PC-9 (cell line): Measurements from ENCODE around the gene TUBG1. TPM values are rescaled to one million over a fixed set of nuclear protein-coding genes. Genes with fewer than 3 reads are reported as not detected.

Experiments used
- BruUV-seq: library from RNA; stranded (reverse); fragments of 400-500 nt; replicated peaks from 2 replicates; lab custom pipeline; 2021; lab: Mats Ljungman, UMichigan
- CTCF ChIA-PET: fragments of 300-600 bp; sonication (Branson Sonifier 250); formaldehyde crosslinking; loops from one replicate; lab custom pipeline; 2022; ENCODE audit warnings: antibody characterized with exemption; lab: Charles Lee
- POLR2A ChIA-PET: fragments of 300-600 bp; sonication (Branson Sonifier 250); formaldehyde crosslinking; loops from one replicate; lab custom pipeline; 2022; ENCODE audit warnings: antibody characterized with exemption; ENCODE audit not compliant: unreplicated experiment; lab: Charles Lee
- DNase-seq, 2 experiments: peaks; one replicate each; pipeline versions ENCODE4 v3.0.0 to v3.0.0-alpha.2; 2015 to 2022; ENCODE audit warnings: mixed read lengths in 1 of 2
- H2AFZ ChIP-seq: fragments of 200-600 bp; sonication (generic); 2 replicates; pipeline ENCODE4 v1.8.1; 2017; ENCODE audit warnings: antibody characterized with exemption
- H3F3A ChIP-seq: fragments of 200-600 bp; sonication (generic); 2 replicates; pipeline ENCODE4 v1.8.1; 2017; ENCODE audit warnings: antibody characterized with exemption, mild to moderate bottlenecking, low read depth; ENCODE audit not compliant: insufficient read depth
- H3K27ac ChIP-seq: fragments of 200-600 bp; sonication (generic); 2 replicates; pipeline ENCODE4 v1.6.1; 2016; ENCODE audit warnings: mixed run types
- H3K27me3 ChIP-seq: fragments of 200-600 bp; sonication (generic); 2 replicates; pipeline ENCODE4 v1.6.1; 2016; ENCODE audit warnings: low read depth, mixed run types; ENCODE audit not compliant: insufficient read depth
- H3K36me3 ChIP-seq: fragments of 200-600 bp; sonication (generic); 2 replicates; pipeline ENCODE4 v1.6.1; 2016; ENCODE audit warnings: low read depth, mixed run types
- H3K4me1 ChIP-seq: fragments of 200-600 bp; sonication (generic); replicated peaks from 2 replicates; pipeline ENCODE4 v1.6.1; 2016; ENCODE audit warnings: mixed run types; ENCODE audit not compliant: insufficient read depth
- H3K4me2 ChIP-seq: fragments of 200-600 bp; sonication (generic); 2 replicates; pipeline ENCODE4 v1.6.1; 2017; ENCODE audit warnings: mixed run types
- H3K4me3 ChIP-seq: fragments of 200-600 bp; sonication (generic); 2 replicates; pipeline ENCODE4 v1.6.1; 2016; ENCODE audit warnings: mixed run types
- H3K79me2 ChIP-seq: fragments of 200-600 bp; sonication (generic); 2 replicates; pipeline ENCODE4 v1.6.1; 2017; ENCODE audit warnings: low read depth, mixed run types
- H3K9me2 ChIP-seq: fragments of 200-600 bp; sonication (generic); 2 replicates; pipeline ENCODE4 v1.8.1; 2017; ENCODE audit warnings: mild to moderate bottlenecking; ENCODE audit not compliant: insufficient read depth
- H3K9me3 ChIP-seq: fragments of 200-600 bp; sonication (generic); 2 replicates; pipeline ENCODE4 v1.8.1; 2016; ENCODE audit warnings: low read depth; ENCODE audit not compliant: insufficient read depth
- H4K20me1 ChIP-seq: fragments of 200-600 bp; sonication (generic); 2 replicates; pipeline ENCODE4 v1.8.1; 2017; ENCODE audit not compliant: insufficient read depth
- EZH2 ChIP-seq: fragments of 200-600 bp; sonication (generic); IDR thresholded peaks from 2 replicates; pipeline ENCODE4 v1.8.0; 2017; ENCODE audit warnings: antibody characterized with exemption, low read depth
- intact Hi-C: fragments of 100-400 bp; cut with micrococcal nuclease; formaldehyde crosslinking; loops from one replicate; pipeline ENCODE4 v1.10.0; 2022; ENCODE audit not compliant: unreplicated experiment
- total RNA-seq: library from RNA; stranded (reverse); gene quantifications from 2 replicates; pipeline ENCODE4 v1.2.3, GENCODE V29; 2021
- TF ChIP-seq, protein P1 (sequence below): fragments of 200-600 bp; sonication (generic); conservative IDR thresholded peaks from 2 replicates; pipeline ENCODE4 v1.6.1; 2017; ENCODE audit warnings: mixed run types, antibody characterized with exemption, mild to moderate bottlenecking, moderate library complexity

Gene TUBG1
- total RNA-seq, 1 experiment from 2014 or later = 85.6 TPM

GRCh38 chr17:42632949-42633444 lies 23.5 kb downstream of the TUBG1 start:
- Histone ChIP-seq H3K4me3 (no peak overlapping the region), H3K9me3 (no peaks in the 10 kb centered on the region), H4K20me1 (no peaks in the 10 kb centered on the region), H3K9me2 (no peaks in the 10 kb centered on the region), H3K4me1 (no peaks in the 10 kb centered on the region), H3F3A (peaks cover 6% of the 10 kb centered on the region; the same call in 1 of the 2 replicates), H3K27ac (no peak overlapping the region), H3K79me2 (no peaks in the 10 kb centered on the region), H2AFZ (peak overlapping the region; percentile 34; the same call in 1 of the 2 replicates), H3K27me3 (no peaks in the 10 kb centered on the region), H3K4me2 (no peak overlapping the region), H3K36me3 (no peaks in the 10 kb centered on the region)
- no TSS peak for BruUV-seq
- TF ChIP-seq, protein P1, sequence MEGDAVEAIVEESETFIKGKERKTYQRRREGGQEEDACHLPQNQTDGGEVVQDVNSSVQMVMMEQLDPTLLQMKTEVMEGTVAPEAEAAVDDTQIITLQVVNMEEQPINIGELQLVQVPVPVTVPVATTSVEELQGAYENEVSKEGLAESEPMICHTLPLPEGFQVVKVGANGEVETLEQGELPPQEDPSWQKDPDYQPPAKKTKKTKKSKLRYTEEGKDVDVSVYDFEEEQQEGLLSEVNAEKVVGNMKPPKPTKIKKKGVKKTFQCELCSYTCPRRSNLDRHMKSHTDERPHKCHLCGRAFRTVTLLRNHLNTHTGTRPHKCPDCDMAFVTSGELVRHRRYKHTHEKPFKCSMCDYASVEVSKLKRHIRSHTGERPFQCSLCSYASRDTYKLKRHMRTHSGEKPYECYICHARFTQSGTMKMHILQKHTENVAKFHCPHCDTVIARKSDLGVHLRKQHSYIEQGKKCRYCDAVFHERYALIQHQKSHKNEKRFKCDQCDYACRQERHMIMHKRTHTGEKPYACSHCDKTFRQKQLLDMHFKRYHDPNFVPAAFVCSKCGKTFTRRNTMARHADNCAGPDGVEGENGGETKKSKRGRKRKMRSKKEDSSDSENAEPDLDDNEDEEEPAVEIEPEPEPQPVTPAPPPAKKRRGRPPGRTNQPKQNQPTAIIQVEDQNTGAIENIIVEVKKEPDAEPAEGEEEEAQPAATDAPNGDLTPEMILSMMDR = no peak
- no peak for TF ChIP-seq EZH2
- POLR2A ChIA-PET = no interaction called here
- intact Hi-C loops = no loop called here
- CTCF ChIA-PET = no interaction called here
- no peak for DNase-seq

- TF ChIP-seq, protein P1 = no peak
- no peak for TF ChIP-seq EZH2
- H3K27me3 ChIP-seq = no peaks in the 10 kb centered on the region
- H3K36me3 ChIP-seq = no peaks in the 10 kb centered on the region
- no peak overlapping the region for H2AFZ ChIP-seq
- CTCF ChIA-PET = no interaction called here
- H3K4me1 ChIP-seq = no peaks in the 10 kb centered on the region
- no peak overlapping the region for H3K27ac ChIP-seq
- no peak overlapping the region for H3K4me3 ChIP-seq
- no peaks in the 10 kb centered on the region for H4K20me1 ChIP-seq
- H3K79me2 ChIP-seq = no peaks in the 10 kb centered on the region
- H3K9me2 ChIP-seq = no peaks in the 10 kb centered on the region
- POLR2A ChIA-PET = no interaction called here
- no peak for DNase-seq
- intact Hi-C loops = no loop called here
- H3F3A ChIP-seq = no peaks in the 10 kb centered on the region
- H3K9me3 ChIP-seq = no peaks in the 10 kb centered on the region
- no peak overlapping the region for H3K4me2 ChIP-seq
- no TSS peak for BruUV-seq
Observed at GRCh38 chr17:42639525-42640113, 30.1 kb downstream of the TUBG1 start.

- Histone ChIP-seq H4K20me1 (no peaks in the 10 kb centered on the region), H3K27me3 (no peaks in the 10 kb centered on the region), H3K36me3 (no peaks in the 10 kb centered on the region), H3K9me3 (no peaks in the 10 kb centered on the region), H3K27ac (no peak overlapping the region), H3K79me2 (no peaks in the 10 kb centered on the region), H3K9me2 (no peaks in the 10 kb centered on the region), H3K4me1 (no peaks in the 10 kb centered on the region), H3K4me3 (no peak overlapping the region), H3K4me2 (no peak overlapping the region), H3F3A (no peaks in the 10 kb centered on the region), H2AFZ (no peak overlapping the region)
- intact Hi-C loops = no loop called here
- ChIA-PET POLR2A (no interaction called here), CTCF (no interaction called here)
- no TSS peak for BruUV-seq
- TF ChIP-seq, protein P1 = no peak
- TF ChIP-seq EZH2 = no peak
- DNase-seq = no peak
Observed at GRCh38 chr17:42640121-42640520, 30.6 kb downstream of the TUBG1 start.
